Neuron (in vitro differentiated cells): Measurements from ENCODE around the gene FAM3A.
"Not testable (repeated sequence)": the region's sequence is repeated elsewhere in the genome, so short reads cannot be mapped to it uniquely, and the experiment has no call there.

ENCODE experiments used
- H2AFZ ChIP-seq: one replicate; pipeline ENCODE4 v1.6.1; 2013; ENCODE audit warnings: low read depth, mild to moderate bottlenecking, inconsistent platforms, low read length, moderate library complexity
- H3K27me3 ChIP-seq: one replicate; pipeline ENCODE4 v1.6.1; 2013; ENCODE audit warnings: low read length; ENCODE audit not compliant: insufficient read depth
- H3K36me3 ChIP-seq: one replicate; pipeline ENCODE4 v1.6.1; 2013; ENCODE audit warnings: low read length; ENCODE audit not compliant: insufficient read depth
- H3K4me1 ChIP-seq: one replicate; pipeline ENCODE4 v1.6.1; 2013; ENCODE audit warnings: low read length; ENCODE audit not compliant: insufficient read depth
- H3K4me3 ChIP-seq: 2 replicates; pipeline ENCODE4 v1.5.1; 2013; ENCODE audit warnings: mild to moderate bottlenecking, low read length, moderate library complexity
- H3K9me3 ChIP-seq: one replicate; pipeline ENCODE4 v1.6.1; 2013; ENCODE audit warnings: low read length

Gene FAM3A

GRCh38 chrX:154507673-154508383 lies 8.2 kb downstream of the FAM3A start:
- peaks cover 3% of the 10 kb centered on the region for H3K36me3 ChIP-seq
- H3K9me3 ChIP-seq, result peaks cover 7% of the 10 kb centered on the region
- H3K4me1 ChIP-seq, result no peaks in the 10 kb centered on the region
- no peaks in the 10 kb centered on the region for H3K27me3 ChIP-seq
- no peak overlapping the region for H2AFZ ChIP-seq
- no peak overlapping the region for H3K4me3 ChIP-seq

GRCh38 chrX:154506483-154507332 lies 9.3 kb downstream of the FAM3A start:
- Histone ChIP-seq H3K27me3 (no peaks in the 10 kb centered on the region), H3K9me3 (peaks cover 7% of the 10 kb centered on the region), H3K4me3 (no peak overlapping the region), H3K4me1 (no peaks in the 10 kb centered on the region), H3K36me3 (peaks cover 3% of the 10 kb centered on the region), H2AFZ (no peak overlapping the region)

GRCh38 chrX:154505734-154506133 lies 10.3 kb downstream of the FAM3A start:
- no peaks in the 10 kb centered on the region for H3K27me3 ChIP-seq
- H3K4me3 ChIP-seq, result no peak overlapping the region
- peaks cover 7% of the 10 kb centered on the region for H3K9me3 ChIP-seq
- no peak overlapping the region for H2AFZ ChIP-seq
- no peaks in the 10 kb centered on the region for H3K4me1 ChIP-seq
- peaks cover 3% of the 10 kb centered on the region for H3K36me3 ChIP-seq

GRCh38 chrX:154502989-154503388 lies 13.0 kb downstream of the FAM3A start:
- Histone ChIP-seq H3K36me3 (peaks cover 3% of the 10 kb centered on the region), H3K27me3 (no peaks in the 10 kb centered on the region), H3K4me1 (no peaks in the 10 kb centered on the region)

GRCh38 chrX:154502098-154502497 lies 13.9 kb downstream of the FAM3A start:
- Histone ChIP-seq H3K4me3 (no peak overlapping the region), H2AFZ (no peak overlapping the region), H3K36me3 (peaks cover 3% of the 10 kb centered on the region), H3K27me3 (no peaks in the 10 kb centered on the region), H3K4me1 (no peaks in the 10 kb centered on the region), H3K9me3 (no peaks in the 10 kb centered on the region)

More at GRCh38 chrX:154502989-154503388, 13.0 kb downstream of the FAM3A start:
- Histone ChIP-seq H3K9me3 (no peaks in the 10 kb centered on the region), H2AFZ (no peak overlapping the region), H3K4me3 (no peak overlapping the region)

- not testable (repeated sequence) for H3K9me3 ChIP-seq
These were observed 14.6 kb downstream of the FAM3A start for GRCh38 chrX:154501423-154501822.

GRCh38 chrX:154496591-154497137 lies 19.4 kb downstream of the FAM3A start:
- H3K36me3 ChIP-seq, H3K4me3 ChIP-seq, H3K4me1 ChIP-seq, H3K27me3 ChIP-seq, H3K9me3 ChIP-seq, H2AFZ ChIP-seq: not testable (repeated sequence)

More at GRCh38 chrX:154501423-154501822, 14.6 kb downstream of the FAM3A start:
- H3K36me3 ChIP-seq, H3K27me3 ChIP-seq, H3K4me3 ChIP-seq, H3K4me1 ChIP-seq, H2AFZ ChIP-seq: not testable (repeated sequence)

GRCh38 chrX:154495472-154495922 lies 20.5 kb downstream of the FAM3A start:
- no peaks in the 10 kb centered on the region for H3K36me3 ChIP-seq
- H3K27me3 ChIP-seq, result peaks cover 2% of the 10 kb centered on the region
- H3K9me3 ChIP-seq, result no peaks in the 10 kb centered on the region
- no peak overlapping the region for H3K4me3 ChIP-seq
- no peak overlapping the region for H2AFZ ChIP-seq
- no peaks in the 10 kb centered on the region for H3K4me1 ChIP-seq

GRCh38 chrX:154494715-154495114 lies 21.3 kb downstream of the FAM3A start:
- H3K4me3 ChIP-seq, result no peak overlapping the region
- H3K4me1 ChIP-seq, result peaks cover under 1% of the 10 kb centered on the region
- H3K9me3 ChIP-seq, result no peaks in the 10 kb centered on the region
- peaks cover 2% of the 10 kb centered on the region for H3K27me3 ChIP-seq
- H3K36me3 ChIP-seq, result no peaks in the 10 kb centered on the region
- H2AFZ ChIP-seq, result no peak overlapping the region

GRCh38 chrX:154490414-154491083 lies 25.5 kb downstream of the FAM3A start, which contains the start of gene SLC10A3:
TSS of gene SLC10A3 (minus strand) at chrX:154490629. CDS start at chrX:154488940, 1,689 bp downstream.
- Histone ChIP-seq H3K4me3 (peak within 1 kb of the TSS; percentile 67), H3K4me1 (peaks cover 5% of the 10 kb centered on the region), H3K9me3 (no peaks in the 10 kb centered on the region), H3K27me3 (peaks cover 2% of the 10 kb centered on the region), H2AFZ (peak within 1 kb of the TSS; percentile 38), H3K36me3 (no peaks in the 10 kb centered on the region)

GRCh38 chrX:154490021-154490413 lies 26.0 kb downstream of the FAM3A start:
- H3K4me3 ChIP-seq, result peak overlapping the region; percentile 59
- H3K27me3 ChIP-seq, result peaks cover 2% of the 10 kb centered on the region
- no peaks in the 10 kb centered on the region for H3K36me3 ChIP-seq
- no peak overlapping the region for H2AFZ ChIP-seq
- no peaks in the 10 kb centered on the region for H3K9me3 ChIP-seq
- peaks cover 5% of the 10 kb centered on the region for H3K4me1 ChIP-seq

- H3K4me3 ChIP-seq, result no peak overlapping the region
- H3K4me1 ChIP-seq, result peaks cover 5% of the 10 kb centered on the region
- no peaks in the 10 kb centered on the region for H3K9me3 ChIP-seq
- H2AFZ ChIP-seq, result no peak overlapping the region
- H3K27me3 ChIP-seq, result peaks cover 2% of the 10 kb centered on the region
- H3K36me3 ChIP-seq, result no peaks in the 10 kb centered on the region
These were observed 26.9 kb downstream of the FAM3A start for GRCh38 chrX:154489182-154489581.
